Upper lobe of right lung (tissue), 1 donor: ENCODE measurements around the gene NFAT5. TPM values are rescaled to one million over a fixed set of nuclear protein-coding genes. Genes with fewer than 3 reads are reported as not detected.

ENCODE experiments used
- ATAC-seq: fragments of 200-7000 bp; cut with Tn5 transposase; one replicate; pipeline ENCODE4 v1.9.1; 2020; ENCODE audit warnings: mild to moderate bottlenecking, moderate library complexity
- DNase-seq: peaks from one replicate; pipeline ENCODE4 v3.0.0-alpha.2; 2020
- H3K27ac ChIP-seq: fragments of 200-600 bp; one replicate; pipeline ENCODE4 v1.8.0; 2022
- H3K27me3 ChIP-seq: fragments of 200-600 bp; one replicate; pipeline ENCODE4 v1.8.0; 2022; ENCODE audit warnings: mild to moderate bottlenecking
- H3K36me3 ChIP-seq: fragments of 200-600 bp; one replicate; pipeline ENCODE4 v1.8.0; 2022
- H3K4me1 ChIP-seq: fragments of 200-600 bp; one replicate; pipeline ENCODE4 v1.8.0; 2022
- H3K4me3 ChIP-seq: fragments of 200-600 bp; one replicate; pipeline ENCODE4 v1.8.0; 2022; ENCODE audit warnings: mild to moderate bottlenecking
- H3K9me3 ChIP-seq: fragments of 200-600 bp; one replicate; pipeline ENCODE4 v1.8.0; 2022
- CTCF ChIP-seq: fragments of 200-600 bp; IDR thresholded peaks from one replicate; pipeline ENCODE4 v1.8.0; 2022; ENCODE audit warnings: antibody characterized with exemption
- intact Hi-C: fragments of 100-400 bp; cut with DNase I; formaldehyde crosslinking; loops from one replicate; pipeline ENCODE4 v1.11.0; 2022
- total RNA-seq: library from RNA; stranded (reverse); fragmentation: NEBNext Ultra II Directional; extraction: Animal tissue kit (Norgen Biotek cat#: 25700); gene quantifications from one replicate; pipeline ENCODE4 v1.2.1, GENCODE V29; 2021
- donor health status: DM: no; HTN: yes; CAD: no; lungs with severe emphysema.

The NFAT5 gene
- total RNA-seq, 1 donor from 2014 or later, result 62.3 TPM

- Histone ChIP-seq H3K9me3 (no peaks in the 10 kb centered on the region), H3K4me1 (no peaks in the 10 kb centered on the region), H3K27ac (no peak overlapping the region), H3K4me3 (no peak overlapping the region), H3K36me3 (peaks cover 64% of the 10 kb centered on the region), H3K27me3 (no peaks in the 10 kb centered on the region)
- DNase-seq (no peak), ATAC-seq (no peak)
- TF ChIP-seq CTCF, result no peak
- intact Hi-C loops, result no loop called here
These were observed 97.1 kb downstream of the NFAT5 start for GRCh38 chr16:69662901-69663300.

GRCh38 chr16:69663846-69664245, 98.1 kb downstream of the NFAT5 start:
- Histone ChIP-seq H3K9me3 (no peaks in the 10 kb centered on the region), H3K4me1 (no peaks in the 10 kb centered on the region), H3K36me3 (peaks cover 62% of the 10 kb centered on the region), H3K27me3 (no peaks in the 10 kb centered on the region), H3K27ac (no peak overlapping the region), H3K4me3 (no peak overlapping the region)
- no peak for TF ChIP-seq CTCF
- intact Hi-C loops, result no loop called here
- DNase-seq, result no peak
- no peak for ATAC-seq

- peaks cover 52% of the 10 kb centered on the region for H3K36me3 ChIP-seq
These were observed 103.8 kb downstream of the NFAT5 start for GRCh38 chr16:69669577-69669976.

GRCh38 chr16:69672315-69672997, 106.7 kb downstream of the NFAT5 start:
- Histone ChIP-seq H3K27ac (no peak overlapping the region), H3K27me3 (no peaks in the 10 kb centered on the region), H3K4me1 (peaks cover 8% of the 10 kb centered on the region), H3K9me3 (no peaks in the 10 kb centered on the region), H3K36me3 (peaks cover 68% of the 10 kb centered on the region), H3K4me3 (no peak overlapping the region)
- no peak for TF ChIP-seq CTCF
- DNase-seq, result no peak
- ATAC-seq, result no peak
- intact Hi-C loops, result no loop called here

More at GRCh38 chr16:69669577-69669976, 103.8 kb downstream of the NFAT5 start:
- TF ChIP-seq CTCF, result no peak
- Histone ChIP-seq H3K9me3 (no peaks in the 10 kb centered on the region), H3K27me3 (no peaks in the 10 kb centered on the region), H3K27ac (no peak overlapping the region), H3K4me3 (no peak overlapping the region), H3K4me1 (peaks cover 8% of the 10 kb centered on the region)
- intact Hi-C loops, result no loop called here
- DNase-seq, result no peak
- ATAC-seq, result no peak

GRCh38 chr16:69672998-69673713, 107.4 kb downstream of the NFAT5 start:
- no peak overlapping the region for H3K27ac ChIP-seq
- no peak overlapping the region for H3K4me3 ChIP-seq
- intact Hi-C loops, result no loop called here
- ATAC-seq (no peak), DNase-seq (no peak)
- peaks cover 8% of the 10 kb centered on the region for H3K4me1 ChIP-seq
- H3K9me3 ChIP-seq, result no peaks in the 10 kb centered on the region
- H3K36me3 ChIP-seq, result peaks cover 75% of the 10 kb centered on the region
- H3K27me3 ChIP-seq, result no peaks in the 10 kb centered on the region
- TF ChIP-seq CTCF, result no peak
